Measurements from ENCODE around the gene NUP62.
A peak's percentile ranks its signal among the peaks of the same experiment; 100 is the strongest.
"Not testable (repeated sequence)": the region's sequence is repeated elsewhere in the genome, so short reads cannot be mapped to it uniquely, and the experiment has no call there.

Gene NUP62

DNA sequence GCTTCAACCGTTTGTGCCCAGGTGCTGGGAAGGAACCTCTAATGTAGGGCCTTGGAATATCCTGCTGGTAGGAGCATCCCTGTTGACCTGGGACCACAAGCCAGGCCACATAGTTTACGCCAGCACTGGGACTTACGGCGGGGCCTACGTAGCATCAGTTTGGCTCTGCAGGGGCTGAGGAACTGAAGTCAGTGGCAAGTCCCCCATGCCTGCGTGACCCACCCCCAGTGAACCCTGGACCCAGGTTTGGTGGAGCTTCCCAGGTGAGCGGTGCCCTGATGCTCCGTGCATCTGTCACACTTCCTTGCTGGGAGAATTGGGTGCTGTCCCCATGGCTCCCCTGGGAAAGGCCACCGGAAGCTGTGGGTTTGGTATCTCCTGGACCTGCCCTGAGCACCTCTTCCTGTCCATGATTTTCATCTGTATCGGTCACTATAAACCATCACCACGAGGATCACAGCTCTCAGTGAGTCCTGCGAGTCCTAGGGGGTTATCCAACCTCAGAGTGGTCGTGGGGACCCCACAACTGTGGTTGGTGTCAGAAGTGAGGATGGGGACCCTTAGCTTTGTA lies 21.7 kb upstream of the NUP62 start:
- no peak for DNase-seq

GRCh38 chr19:49950590-49950948 lies 21.3 kb upstream of the NUP62 start:
- DNase-seq = no peak

DNA sequence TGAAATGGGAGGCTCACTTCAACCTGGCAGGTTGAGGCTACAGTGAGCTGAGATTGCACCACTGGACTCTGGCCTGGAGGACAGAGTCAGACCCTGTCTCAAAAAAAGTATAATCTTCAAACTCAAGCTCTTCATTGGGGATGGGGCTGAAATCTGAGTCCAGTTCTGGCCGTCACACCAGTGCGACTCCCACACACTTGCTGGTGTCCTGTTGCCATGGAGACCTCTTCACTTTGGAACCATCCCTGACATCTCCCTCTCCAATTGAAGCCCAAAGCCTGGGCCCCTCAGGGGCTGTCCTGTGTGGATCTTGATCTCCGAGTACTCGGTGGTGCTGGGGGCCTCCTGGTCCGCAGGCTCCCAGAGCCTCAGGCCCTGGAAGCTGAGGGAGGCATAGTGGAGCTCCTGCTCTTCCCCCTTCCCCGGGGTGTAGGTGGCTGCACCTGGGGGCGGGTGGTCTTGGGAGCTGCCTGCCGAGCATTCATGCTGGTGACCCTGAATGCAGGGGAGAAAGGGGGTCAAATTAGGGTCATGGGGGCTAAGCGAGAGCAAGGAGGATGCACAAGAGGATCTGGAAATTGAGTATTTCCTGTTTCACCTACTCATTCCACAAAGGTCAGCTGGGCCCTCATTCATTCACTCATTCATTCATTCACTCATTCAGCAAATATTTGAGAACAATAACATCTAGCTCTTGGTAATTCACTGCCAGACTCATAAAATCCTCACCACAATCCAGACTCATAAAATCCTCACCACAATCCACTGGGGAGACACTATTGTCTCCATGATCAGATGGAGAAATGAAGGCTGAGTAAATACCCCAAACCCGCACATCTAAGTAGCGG lies 20.7 kb upstream of the NUP62 start:
- no peak for DNase-seq

- DNase-seq = no peak
Observed at GRCh38 chr19:49946415-49946814, 17.1 kb upstream of the NUP62 start.

DNA sequence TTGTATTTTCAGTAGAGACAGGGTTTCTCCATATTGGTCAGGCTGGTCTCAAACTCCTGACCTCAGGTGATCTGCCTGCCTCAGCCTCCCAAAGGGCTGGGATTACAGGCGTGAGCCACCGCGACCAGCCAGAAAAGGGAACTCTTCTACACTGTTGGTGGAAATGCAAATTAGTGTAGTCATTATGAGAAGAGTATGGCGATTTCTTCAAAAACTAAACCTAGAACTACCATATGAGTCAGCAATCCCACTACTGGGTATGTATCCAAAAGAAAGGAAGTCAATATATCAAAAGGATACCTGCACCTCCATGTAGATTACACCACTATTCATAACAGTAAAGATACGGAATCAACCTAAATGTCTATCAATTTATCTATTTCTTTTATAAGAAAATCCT lies 15.3 kb upstream of the NUP62 start:
- DNase-seq = peak in 1 of 2 donors; percentile 19

GRCh38 chr19:49940482-49940791 lies 11.1 kb upstream of the NUP62 start:
- no peak for DNase-seq

DNA sequence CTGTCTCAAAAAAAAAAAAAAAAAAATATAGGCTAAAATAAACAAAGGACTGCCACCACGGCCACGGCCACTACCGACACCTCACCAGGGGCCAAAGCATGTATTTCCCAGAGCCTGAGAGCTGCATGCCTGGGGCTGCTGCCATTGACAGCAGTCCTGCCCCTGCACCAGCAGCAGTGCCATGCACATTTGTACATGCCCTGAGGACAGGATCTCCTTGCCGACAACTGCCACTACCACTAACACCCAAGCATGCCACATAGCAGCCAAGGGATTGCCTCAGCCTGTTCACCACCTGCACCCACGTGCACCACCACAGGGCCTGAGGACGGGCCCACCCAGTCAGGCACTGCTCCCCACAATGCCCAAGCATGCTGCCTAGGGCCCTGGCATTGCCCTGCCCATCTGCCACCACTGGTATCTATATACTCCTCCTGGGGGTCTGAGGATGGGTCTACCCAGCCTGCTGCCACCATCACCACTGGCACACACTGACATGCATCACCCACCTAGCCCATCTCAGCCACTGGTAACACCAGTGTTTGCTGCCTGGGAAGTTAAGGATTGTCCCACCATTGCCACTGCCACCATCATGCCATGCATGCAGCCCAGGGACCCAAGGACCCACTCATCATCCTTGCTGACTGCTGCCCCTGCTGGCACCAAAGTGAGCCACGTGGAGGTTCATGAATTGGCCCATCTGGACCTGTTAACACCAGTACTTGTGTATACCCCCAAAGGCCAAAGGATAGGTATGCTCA lies 10.6 kb upstream of the NUP62 start:
- DNase-seq = no peak

DNA sequence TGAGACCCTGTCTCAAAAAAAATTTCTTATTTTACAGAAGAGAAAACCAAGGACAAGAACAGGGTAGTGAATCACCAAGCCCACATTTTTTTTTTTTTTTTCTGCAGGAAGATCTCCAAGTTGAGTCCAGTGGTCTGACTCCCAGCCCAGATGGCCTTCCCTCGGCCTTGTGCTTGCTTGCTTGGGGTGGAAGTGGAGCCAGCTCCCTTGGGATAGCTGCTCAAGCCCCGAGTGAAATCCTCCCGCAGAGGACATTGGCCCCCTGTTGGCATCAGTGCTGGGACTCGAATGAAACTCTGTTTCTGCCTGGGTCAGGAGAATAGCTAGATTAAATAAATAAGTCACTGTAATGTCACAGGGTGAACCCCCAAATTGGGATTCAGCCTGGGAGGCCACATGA lies 9.4 kb upstream of the NUP62 start:
- DNase-seq = no peak

- DNase-seq = peak; percentile 75 to 79
Observed at GRCh38 chr19:49937750-49938381, 8.6 kb upstream of the NUP62 start.

GRCh38 chr19:49936549-49936948 lies 7.2 kb upstream of the NUP62 start:
- DNase-seq = no peak

DNA sequence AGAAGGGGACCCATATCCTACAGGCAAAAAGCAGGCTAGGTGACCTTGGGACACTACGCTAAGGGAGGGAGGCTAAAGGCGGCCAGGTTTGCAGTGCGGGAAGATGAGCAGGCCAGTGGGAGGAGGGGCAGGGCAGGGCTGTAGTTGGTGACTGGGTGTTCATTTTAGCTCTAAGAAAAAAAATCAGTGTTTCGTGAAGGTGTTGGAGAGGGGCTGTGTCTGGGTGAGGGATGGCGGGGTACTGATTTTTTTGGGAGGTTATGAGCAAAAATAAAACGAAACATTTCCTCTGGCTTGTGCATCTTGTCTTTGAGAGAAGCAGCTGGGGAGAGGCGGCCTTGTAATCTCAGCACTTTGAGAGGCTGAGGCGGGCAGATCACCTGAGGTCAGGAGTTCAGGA lies 4.3 kb upstream of the NUP62 start:
- DNase-seq = no peak

GRCh38 chr19:49932731-49933131 lies 3.4 kb upstream of the NUP62 start:
- peak; percentile 33 to 64 for DNase-seq

- DNase-seq = no peak
Observed at GRCh38 chr19:49932041-49932451, 2.7 kb upstream of the NUP62 start.

- no peak for DNase-seq
Observed at GRCh38 chr19:49931293-49932040, 2.2 kb upstream of the NUP62 start.

DNA sequence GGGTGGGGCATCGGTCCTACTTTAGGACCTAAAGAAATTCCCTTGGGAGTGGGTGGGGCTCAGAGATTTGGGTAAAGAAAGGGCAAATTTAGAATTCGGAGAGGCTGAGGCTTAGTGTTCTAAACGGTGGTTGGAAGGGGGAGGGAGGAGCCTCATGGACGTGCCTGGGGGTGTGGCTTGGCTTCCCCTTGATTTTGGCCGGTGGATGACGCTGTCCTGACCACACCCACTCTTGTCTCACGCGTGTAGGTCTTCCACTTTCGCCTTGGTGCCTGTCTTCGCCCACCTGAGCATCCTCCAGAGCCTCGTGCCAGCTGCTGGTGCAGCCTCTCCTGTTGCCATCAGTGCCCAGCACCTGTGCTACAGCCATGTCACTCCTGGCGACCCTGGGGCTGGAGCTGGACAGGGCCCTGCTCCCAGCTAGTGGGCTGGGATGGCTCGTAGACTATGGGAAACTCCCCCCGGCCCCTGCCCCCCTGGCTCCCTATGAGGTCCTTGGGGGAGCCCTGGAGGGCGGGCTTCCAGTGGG lies 1.2 kb upstream of the NUP62 start:
- peak; percentile 36 to 47 for DNase-seq

DNA sequence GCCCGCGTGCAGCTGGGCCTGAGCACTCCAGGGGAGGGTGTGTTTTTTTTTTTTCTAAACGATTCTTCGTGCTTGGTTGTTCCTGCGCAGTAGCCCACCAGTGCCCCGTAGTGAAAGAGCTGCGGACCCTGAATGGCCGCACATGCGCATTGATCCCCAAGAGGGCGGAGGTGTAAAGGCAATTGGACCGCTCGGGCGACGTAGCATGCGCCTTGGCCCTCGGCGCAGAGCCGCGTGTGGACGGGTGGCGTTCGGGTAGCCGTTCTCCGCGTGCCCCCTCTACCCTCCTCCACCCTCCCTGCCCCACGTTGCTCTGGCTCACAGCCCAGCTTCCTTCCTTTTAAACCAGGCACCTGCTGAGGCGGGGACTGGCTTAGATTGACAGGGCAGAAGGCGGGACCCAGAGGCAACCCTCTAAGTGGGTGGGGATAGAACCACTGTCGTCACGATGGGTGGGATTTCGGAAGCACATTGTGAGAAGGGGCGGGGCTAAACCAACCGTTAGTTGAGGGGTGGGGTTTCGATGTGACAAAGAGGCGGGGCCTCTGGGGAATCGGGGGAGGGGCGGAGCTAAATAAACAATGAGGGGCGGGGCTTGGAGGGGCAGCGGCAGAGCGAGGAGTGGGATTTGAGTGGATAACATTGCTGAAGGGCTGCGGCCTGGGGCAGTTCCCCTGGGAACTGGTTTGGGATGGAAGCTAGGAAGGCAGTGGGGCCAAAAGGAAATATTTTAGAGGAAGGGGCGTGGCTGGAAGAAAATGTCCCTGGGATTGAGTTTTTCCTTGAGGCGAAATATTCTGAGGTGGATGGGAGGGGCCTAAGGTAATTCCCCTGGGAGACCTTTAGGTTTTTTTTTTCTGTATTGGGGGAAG lies 543 bp upstream of the NUP62 start:
- DNase-seq = peak; percentile 97

DNA sequence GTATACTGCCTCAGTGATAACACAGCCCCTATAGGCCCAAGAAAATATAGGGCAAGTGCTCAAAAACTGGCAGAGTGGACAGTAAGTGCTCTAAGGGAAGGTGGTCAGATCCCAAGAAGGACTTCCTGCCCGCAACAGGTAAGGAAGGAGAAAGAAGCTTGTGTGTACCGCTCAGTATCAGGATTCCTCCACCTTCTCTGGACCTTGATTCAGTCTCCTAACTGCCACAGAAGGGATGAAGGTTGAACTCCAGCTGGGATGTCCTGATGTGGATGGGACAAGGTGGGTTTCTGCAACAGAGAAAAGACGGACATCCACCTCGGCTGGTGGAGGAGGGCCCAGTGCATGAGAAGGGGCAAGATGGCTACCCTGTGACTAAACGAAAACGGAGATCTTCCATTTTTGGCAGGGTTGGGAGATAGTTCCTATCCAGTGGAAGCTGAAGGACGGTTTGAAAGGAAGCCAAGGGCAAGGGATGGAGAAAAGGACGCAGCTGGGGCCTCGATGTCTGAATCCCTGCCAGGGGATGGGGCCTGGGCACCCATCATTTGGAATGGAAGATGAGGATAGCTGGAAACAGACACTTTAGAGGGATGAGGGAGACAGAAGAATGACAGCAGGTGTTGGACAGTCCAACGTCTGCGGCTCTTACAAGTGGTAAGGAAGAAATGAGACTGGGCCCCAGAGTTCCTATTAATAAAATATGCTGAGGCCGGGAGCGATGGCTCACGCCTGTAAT lies 1.6 kb downstream of the NUP62 start:
- DNase-seq = no peak

DNA sequence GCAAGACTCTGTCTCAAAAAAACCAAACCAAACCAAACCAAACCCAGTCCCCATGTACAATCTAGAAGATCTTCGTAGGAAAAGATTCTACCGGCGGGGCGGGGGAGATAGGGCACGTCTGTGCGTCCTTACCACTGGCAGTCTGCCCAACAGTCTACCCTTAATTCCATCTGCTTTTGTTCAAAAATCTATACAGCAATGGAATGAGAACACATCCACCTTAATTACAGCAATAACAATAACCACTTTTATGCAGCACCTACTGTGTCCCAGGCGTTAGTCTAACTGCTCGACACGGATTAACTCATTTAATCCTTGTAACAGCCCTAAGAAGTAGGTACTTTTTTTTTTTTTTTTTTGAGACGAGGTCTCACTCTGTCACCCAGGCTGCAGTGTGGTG lies 2.8 kb downstream of the NUP62 start:
- no peak for DNase-seq

DNA sequence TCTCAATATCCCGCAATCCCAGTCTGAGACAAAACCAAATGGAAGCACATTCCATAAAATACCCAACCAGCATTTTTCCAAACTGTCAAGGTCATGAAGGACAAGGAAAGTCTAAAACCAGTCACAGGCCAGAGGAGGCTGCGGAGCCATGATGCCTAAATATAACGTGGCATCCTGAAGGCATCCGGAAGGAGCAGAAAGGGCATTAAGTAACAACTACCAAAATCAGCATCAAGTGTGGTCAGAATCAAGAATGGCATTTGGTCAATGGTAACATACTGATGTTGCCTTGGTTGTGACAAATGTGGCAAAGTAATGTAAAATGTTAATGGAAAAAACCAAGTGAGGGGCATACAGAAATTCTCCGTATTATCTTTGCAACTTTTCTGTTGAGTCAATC lies 3.8 kb downstream of the NUP62 start:
- DNase-seq = no peak

GRCh38 chr19:49924881-49925210 lies 4.5 kb downstream of the NUP62 start:
- DNase-seq = not testable (repeated sequence)
